Endothelial cell of umbilical vein (primary cell): ENCODE data around the gene ANXA6. TPM values are rescaled to one million over a fixed set of nuclear protein-coding genes. Genes with fewer than 3 reads are reported as not detected.

ENCODE experiments used
- BruUV-seq: library from RNA; stranded (reverse); fragments of 400-500 nt; replicated peaks from 2 replicates; lab custom pipeline; 2021; lab: Mats Ljungman, UMichigan
- CTCF ChIA-PET: fragments of 300-600, 350-600 bp; sonication (Branson Sonifier 250); formaldehyde crosslinking; loops from one replicate; lab custom pipeline; 2021; ENCODE audit warnings: antibody characterized with exemption, inconsistent platforms; lab: Charles Lee
- POLR2A ChIA-PET: fragments of 300-600, 350-600 bp; sonication (Branson Sonifier 250); formaldehyde crosslinking; loops from one replicate; lab custom pipeline; 2021; ENCODE audit warnings: antibody characterized with exemption, inconsistent platforms; lab: Charles Lee
- DNase-seq: peaks from one replicate; pipeline ENCODE4 v3.0.0-alpha.2; 2011; ENCODE audit warnings: low read depth, low spot score
- FAIRE-seq: peaks from 2 replicates; lab custom pipeline; 2011; peaks lifted over from hg19 to GRCh38; lab: Jason Lieb, UNC
- H2AFZ ChIP-seq: 2 replicates; pipeline ENCODE4 v1.6.0; 2012; ENCODE audit warnings: low read depth, low read length, control low read depth, inconsistent platforms
- H3K27ac ChIP-seq: 2 replicates; pipeline ENCODE4 v1.5.1; 2011; ENCODE audit warnings: low read depth, mild to moderate bottlenecking, control low read depth, low read length, moderate library complexity; ENCODE audit not compliant: insufficient read depth
- H3K27me3 ChIP-seq, 2 experiments: 2 replicates each; pipeline versions ENCODE4 v1.6.0 to v1.6.1; 2011; ENCODE audit warnings: low read length in 2 of 2, mixed read lengths in 1 of 2; ENCODE audit not compliant: control insufficient read depth in 2 of 2, insufficient read depth in 2 of 2
- H3K36me3 ChIP-seq, 2 experiments: 2 replicates in 1 of 2; 3 replicates in 1 of 2; pipeline ENCODE4 v1.5.1; 2011; ENCODE audit warnings: low read length in 2 of 2, mild to moderate bottlenecking in 1 of 2, moderate library complexity in 1 of 2; ENCODE audit not compliant: control insufficient read depth in 2 of 2, insufficient read depth in 2 of 2; ENCODE audit errors: extremely low read depth in 1 of 2
- H3K4me1 ChIP-seq: 3 replicates; pipeline ENCODE4 v1.5.1; 2011; ENCODE audit warnings: mild to moderate bottlenecking, low read length; ENCODE audit not compliant: control insufficient read depth, insufficient read depth; ENCODE audit errors: extremely low read depth
- H3K4me2 ChIP-seq: 2 replicates; pipeline ENCODE4 v1.6.1; 2011; ENCODE audit warnings: low read length, control low read depth, mixed read lengths; ENCODE audit not compliant: insufficient read depth
- H3K4me3 ChIP-seq, 3 experiments: fragments of 200-600 bp in 1 of 3; sonication (generic), shearing (Covaris generic) in 1 of 3; replicated peaks in 1 of 3; 2 replicates each; pipeline ENCODE4 v1.5.1; 2011 to 2016; ENCODE audit warnings: control low read depth in 3 of 3, low read length in 3 of 3, mild to moderate bottlenecking in 2 of 3, inconsistent platforms in 1 of 3, low read depth in 1 of 3, moderate library complexity in 1 of 3; ENCODE audit not compliant: insufficient read depth in 1 of 3
- H3K79me2 ChIP-seq: 2 replicates; pipeline ENCODE4 v1.6.0; 2012; ENCODE audit warnings: low read length, inconsistent platforms; ENCODE audit not compliant: control insufficient read depth, insufficient read depth
- H3K9ac ChIP-seq: replicated peaks from 2 replicates; pipeline ENCODE3; 2011; ENCODE audit warnings: low read length, control low read depth; ENCODE audit not compliant: insufficient read depth; ENCODE audit errors: extremely low read depth
- H3K9me1 ChIP-seq: replicated peaks from 3 replicates; pipeline ENCODE4 v1.6.0; 2011; ENCODE audit warnings: mild to moderate bottlenecking, low read length; ENCODE audit not compliant: control insufficient read depth, insufficient read depth; ENCODE audit errors: extremely low read depth
- H3K9me3 ChIP-seq: replicated peaks from 2 replicates; pipeline ENCODE4 v1.5.1; 2012; ENCODE audit warnings: low read length, inconsistent platforms; ENCODE audit not compliant: control insufficient read depth, insufficient read depth
- H4K20me1 ChIP-seq: replicated peaks from 2 replicates; pipeline ENCODE3; 2011; ENCODE audit warnings: mild to moderate bottlenecking, low read length; ENCODE audit not compliant: control insufficient read depth, insufficient read depth; ENCODE audit errors: extremely low read depth
- EZH2 ChIP-seq: IDR thresholded peaks from 2 replicates; pipeline ENCODE4 v1.6.1; 2012; ENCODE audit warnings: borderline replicate concordance, low read depth, mild to moderate bottlenecking, moderate library complexity, low read length, inconsistent platforms; ENCODE audit not compliant: severe bottlenecking
- FOS ChIP-seq: IDR thresholded peaks from 2 replicates; pipeline ENCODE4 v1.6.1; 2011; ENCODE audit warnings: mild to moderate bottlenecking, low read length, moderate library complexity, borderline replicate concordance; ENCODE audit not compliant: insufficient read depth
- GATA2 ChIP-seq: IDR thresholded peaks from 2 replicates; pipeline ENCODE4 v1.7.0; 2011; ENCODE audit warnings: low read depth, mild to moderate bottlenecking, moderate library complexity, mixed read lengths, low read length; ENCODE audit not compliant: insufficient read length, insufficient read depth
- MYC ChIP-seq: IDR thresholded peaks from one replicate; pipeline ENCODE4 v1.6.1; 2011; ENCODE audit warnings: mild to moderate bottlenecking, low read depth, low read length
- POLR2AphosphoS5 ChIP-seq: IDR thresholded peaks from 2 replicates; pipeline ENCODE4 v1.6.1; 2012; ENCODE audit warnings: low read depth, mild to moderate bottlenecking, control low read depth, low read length, moderate library complexity; ENCODE audit not compliant: insufficient read depth
- dilution Hi-C: fragments of 300-500 bp; cut with MboI; formaldehyde crosslinking; loops from one replicate; pipeline ENCODE4 v1.15.0; 2019; ENCODE audit warnings: low sequenced_read_pairs; ENCODE audit not compliant: extremely low pct_ligation_motif_present
- intact Hi-C: fragments of 100-400 bp; cut with micrococcal nuclease; formaldehyde crosslinking; loops from one replicate; pipeline ENCODE4 v1.10.0; 2022
- polyA plus RNA-seq, 4 experiments: library from polyadenylated mRNA; depleted of rRNA in 3 of 4; stranded (reverse) in 3 of 4; unstranded in 1 of 4; fragments of >200 nt; gene quantifications; 2 replicates each; pipeline versions ENCODE4 v1.2.1 to v1.2.3, GENCODE V29; 2011 to 2012; ENCODE audit warnings: missing spikeins in 1 of 4
- total RNA-seq: library from RNA; stranded (reverse); gene quantifications from 2 replicates; pipeline ENCODE4 v1.2.3, GENCODE V29; 2021
- TF ChIP-seq, protein P1 (sequence below): IDR thresholded peaks from 2 replicates; pipeline ENCODE4 v1.6.1; 2011; ENCODE audit not compliant: insufficient read depth, insufficient read length
- TF ChIP-seq, protein P2 (sequence below), 2 donors: IDR thresholded peaks; 1 replicate in 1 of 2; 2 replicates in 1 of 2; pipeline ENCODE4 v1.5.1; 2011; ENCODE audit warnings: low read length in 2 of 2, mild to moderate bottlenecking in 2 of 2, moderate library complexity in 2 of 2, control low read depth in 1 of 2, inconsistent platforms in 1 of 2, low read depth in 1 of 2; ENCODE audit not compliant: insufficient read depth in 1 of 2; ENCODE audit errors: extremely low read depth in 1 of 2

ANXA6 gene
- total and polyA plus RNA-seq, 2 donors (not counting 3 experiments of a cell fraction or from before 2014, with no cell fraction given): 195 to 266 TPM

DNA sequence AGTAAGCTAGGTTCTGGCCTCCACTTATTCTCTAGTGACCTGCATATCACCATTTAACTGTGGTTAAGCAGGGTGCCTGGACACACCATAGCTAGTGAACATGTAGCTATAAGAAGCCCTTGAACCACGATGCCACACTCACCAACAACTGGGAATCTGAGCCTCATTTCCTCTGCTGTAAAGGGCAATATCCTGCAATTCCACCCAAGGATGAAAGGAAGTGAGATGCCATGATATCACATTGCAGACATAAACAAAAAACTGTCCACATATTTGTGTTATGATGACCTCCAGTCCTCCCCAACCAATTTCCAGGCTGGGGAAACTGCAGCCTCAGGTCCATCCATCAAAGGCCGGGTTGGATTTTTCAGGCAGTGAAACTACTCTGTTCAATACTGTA is 87.1 kb downstream of the ANXA6 start:
- H3K79me2 ChIP-seq: peaks cover 36% of the 10 kb centered on the region
- H3K4me3 ChIP-seq: no peak overlapping the region
- intact Hi-C loops (no loop called here), dilution Hi-C loops (no loop called here)
- no peaks in the 10 kb centered on the region for H3K36me3 ChIP-seq
- BruUV-seq: no TSS peak
- ChIA-PET POLR2A (interaction anchor here (1.3 kb wide), 1 partner anchor 11 kb away, joined by 4 read pairs; the partner anchor contains the start of gene TNIP1), CTCF (interaction anchor here (0.5 to 5.0 kb wide), 6 partner anchors 11 to 285 kb away, joined by 3 to 32 read pairs (median 6); partner anchors contain the start of gene TNIP1)
- FAIRE-seq (peak; percentile 81), DNase-seq (peak; percentile 51)
- TF ChIP-seq MYC: no peak
- TF ChIP-seq, protein P1, sequence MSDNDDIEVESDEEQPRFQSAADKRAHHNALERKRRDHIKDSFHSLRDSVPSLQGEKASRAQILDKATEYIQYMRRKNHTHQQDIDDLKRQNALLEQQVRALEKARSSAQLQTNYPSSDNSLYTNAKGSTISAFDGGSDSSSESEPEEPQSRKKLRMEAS: no peak
- TF ChIP-seq GATA2: peak; percentile 82
- TF ChIP-seq FOS: no peak
- no peak for TF ChIP-seq POLR2AphosphoS5
- TF ChIP-seq, protein P2, sequence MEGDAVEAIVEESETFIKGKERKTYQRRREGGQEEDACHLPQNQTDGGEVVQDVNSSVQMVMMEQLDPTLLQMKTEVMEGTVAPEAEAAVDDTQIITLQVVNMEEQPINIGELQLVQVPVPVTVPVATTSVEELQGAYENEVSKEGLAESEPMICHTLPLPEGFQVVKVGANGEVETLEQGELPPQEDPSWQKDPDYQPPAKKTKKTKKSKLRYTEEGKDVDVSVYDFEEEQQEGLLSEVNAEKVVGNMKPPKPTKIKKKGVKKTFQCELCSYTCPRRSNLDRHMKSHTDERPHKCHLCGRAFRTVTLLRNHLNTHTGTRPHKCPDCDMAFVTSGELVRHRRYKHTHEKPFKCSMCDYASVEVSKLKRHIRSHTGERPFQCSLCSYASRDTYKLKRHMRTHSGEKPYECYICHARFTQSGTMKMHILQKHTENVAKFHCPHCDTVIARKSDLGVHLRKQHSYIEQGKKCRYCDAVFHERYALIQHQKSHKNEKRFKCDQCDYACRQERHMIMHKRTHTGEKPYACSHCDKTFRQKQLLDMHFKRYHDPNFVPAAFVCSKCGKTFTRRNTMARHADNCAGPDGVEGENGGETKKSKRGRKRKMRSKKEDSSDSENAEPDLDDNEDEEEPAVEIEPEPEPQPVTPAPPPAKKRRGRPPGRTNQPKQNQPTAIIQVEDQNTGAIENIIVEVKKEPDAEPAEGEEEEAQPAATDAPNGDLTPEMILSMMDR (IDR thresholded peaks at IDR 0.05; ENCODE audit: extremely low read depth in 1 of 2, insufficient read depth in 1 of 2, low read depth in 1 of 2, low read length in 2 of 2): no peak
- TF ChIP-seq EZH2: no peak
- H3K27ac ChIP-seq: peak overlapping the region; percentile 36
- no peak overlapping the region for H2AFZ ChIP-seq
- peaks cover 22% of the 10 kb centered on the region for H3K4me1 ChIP-seq
- H3K4me2 ChIP-seq: peak overlapping the region; percentile 35
- H3K9me1 ChIP-seq: no peaks in the 10 kb centered on the region
- H3K27me3 ChIP-seq: no peaks in the 10 kb centered on the region
- H4K20me1 ChIP-seq: no peaks in the 10 kb centered on the region
- no peak overlapping the region for H3K9ac ChIP-seq
- H3K9me3 ChIP-seq: no peaks in the 10 kb centered on the region
